Caco-2 (cell line): ENCODE data around the gene ABCG4. TPM values are rescaled to one million over a fixed set of nuclear protein-coding genes. Genes with fewer than 3 reads are reported as not detected.

Source experiments
- BruUV-seq: library from RNA; stranded (reverse); fragments of 400-500 nt; replicated peaks from 2 replicates; lab custom pipeline; 2021; lab: Mats Ljungman, UMichigan
- CTCF ChIA-PET: fragments of 300-600 bp; sonication (Branson Sonifier 250); formaldehyde crosslinking; loops from one replicate; lab custom pipeline; 2022; ENCODE audit warnings: antibody characterized with exemption; lab: Charles Lee
- POLR2A ChIA-PET: fragments of 300-600 bp; sonication (Branson Sonifier 250); formaldehyde crosslinking; loops from one replicate; lab custom pipeline; 2022; ENCODE audit warnings: antibody characterized with exemption; lab: Charles Lee
- DNase-seq, 2 experiments: peaks; one replicate each; pipeline versions ENCODE4 v3.0.0 to v3.0.0-alpha.2; 2020 to 2022
- H3K27me3 ChIP-seq: replicated peaks from 2 replicates; pipeline ENCODE4 v1.6.0; 2011; ENCODE audit warnings: low read length; ENCODE audit not compliant: control insufficient read depth, insufficient read depth
- H3K36me3 ChIP-seq: 2 replicates; pipeline ENCODE4 v1.5.1; 2011; ENCODE audit warnings: low read length; ENCODE audit not compliant: control insufficient read depth, insufficient read depth
- H3K4me1 ChIP-seq: fragments of 250-450 bp; sonication (Bioruptor Pico); 2 replicates; pipeline ENCODE4 v1.5.1; 2020; ENCODE audit warnings: mild to moderate bottlenecking
- H3K4me3 ChIP-seq: 2 replicates; pipeline ENCODE4 v1.5.1; 2011; ENCODE audit warnings: low read depth, mild to moderate bottlenecking, control low read depth, low read length
- H3K9me3 ChIP-seq: fragments of 250-450 bp; sonication (Bioruptor Pico); 2 replicates; pipeline ENCODE4 v1.5.1; 2020; ENCODE audit warnings: mild to moderate bottlenecking, moderate library complexity
- H3K27ac Mint-ChIP-seq: one replicate; pipeline ENCODE4 v1.8.0; 2022; ENCODE audit warnings: mixed read lengths; ENCODE audit not compliant: unreplicated experiment
- H3K27me3 Mint-ChIP-seq: one replicate; pipeline ENCODE4 v1.8.0; 2022; ENCODE audit warnings: mixed read lengths; ENCODE audit not compliant: insufficient read depth, unreplicated experiment
- H3K36me3 Mint-ChIP-seq: one replicate; pipeline ENCODE4 v1.8.0; 2022; ENCODE audit warnings: mild to moderate bottlenecking, mixed read lengths; ENCODE audit not compliant: insufficient read depth, unreplicated experiment
- H3K4me1 Mint-ChIP-seq: one replicate; pipeline ENCODE4 v1.8.0; 2022; ENCODE audit warnings: low read depth, mixed read lengths; ENCODE audit not compliant: unreplicated experiment
- H3K4me3 Mint-ChIP-seq: one replicate; pipeline ENCODE4 v1.8.0; 2022; ENCODE audit warnings: mild to moderate bottlenecking, moderate library complexity, mixed read lengths; ENCODE audit not compliant: unreplicated experiment
- H3K9me3 Mint-ChIP-seq: one replicate; pipeline ENCODE4 v1.8.0; 2022; ENCODE audit warnings: mixed read lengths; ENCODE audit not compliant: unreplicated experiment
- CTCF ChIP-seq, 2 experiments: fragments of 200-600 bp in 1 of 2; IDR thresholded peaks; 1 replicate in 1 of 2; 2 replicates in 1 of 2; pipeline versions ENCODE4 v1.5.1 to v1.8.0; 2011 to 2022; ENCODE audit warnings: antibody characterized with exemption in 1 of 2, control low read depth in 1 of 2, inconsistent platforms in 1 of 2, low read depth in 1 of 2, low read length in 1 of 2, mild to moderate bottlenecking in 1 of 2, moderate library complexity in 1 of 2; ENCODE audit not compliant: insufficient read depth in 1 of 2, severe bottlenecking in 1 of 2, unreplicated experiment in 1 of 2
- intact Hi-C: fragments of 100-400 bp; cut with micrococcal nuclease; formaldehyde crosslinking; loops from one replicate; pipeline ENCODE4 v1.10.0; 2022; ENCODE audit not compliant: unreplicated experiment
- total RNA-seq: library from RNA; stranded (reverse); gene quantifications from 2 replicates; pipeline ENCODE4 v1.2.3, GENCODE V29; 2022

Gene ABCG4
- total RNA-seq, 1 experiment from 2014 or later: 0.18 TPM

GRCh38 chr11:119121008-119121810 is 27.6 kb upstream of the ABCG4 start, which contains the start of gene HINFP:
Gene HINFP (plus strand): TSS chr11:119121580. CDS start chr11:119126945, 5,365 bp downstream.
- H3K36me3 ChIP-seq: peaks cover 5% of the 10 kb centered on the region; the same call in 1 of the 2 replicates
- peak within 1 kb of the TSS; percentile 90 for H3K27ac Mint-ChIP-seq
- H3K4me1 Mint-ChIP-seq: peaks cover 18% of the 10 kb centered on the region
- BruUV-seq: no TSS peak
- CTCF ChIA-PET: interaction anchor here (0.6 to 2.4 kb wide), 23 partner anchors 14 to 826 kb away, joined by 3 to 19 read pairs (median 6); partner anchors contain the start of genes C1QTNF5, C2CD2L, CBL and DPAGT1
- intact Hi-C loops: loop anchor here (1.0 kb wide), 3 partner anchors 14 to 26 kb away; partner anchors contain the start of genes C2CD2L and DPAGT1
- no peak for TF ChIP-seq CTCF (IDR thresholded peaks at IDR 0.05; ENCODE audit: insufficient read depth in 1 of 2, low read depth in 1 of 2, low read length in 1 of 2, severe bottlenecking in 1 of 2, unreplicated experiment in 1 of 2)
- POLR2A ChIA-PET: interaction anchor here (0.5 to 2.4 kb wide), 24 partner anchors 10 to 869 kb away, joined by 3 to 71 read pairs (median 4); partner anchors contain the start of genes C2CD2L, CBL, DDX6 and DPAGT1
- peaks cover 18% of the 10 kb centered on the region for H3K4me1 ChIP-seq
- peak within 1 kb of the TSS; percentile 88 for H3K4me3 Mint-ChIP-seq
- peak within 1 kb of the TSS; percentile 84 for H3K4me3 ChIP-seq
- no peaks in the 10 kb centered on the region for H3K27me3 Mint-ChIP-seq
- H3K36me3 Mint-ChIP-seq: peaks cover 32% of the 10 kb centered on the region
- H3K27me3 ChIP-seq: no peaks in the 10 kb centered on the region
- no peaks in the 10 kb centered on the region for H3K9me3 Mint-ChIP-seq
- no peaks in the 10 kb centered on the region for H3K9me3 ChIP-seq
- peak; percentile 100 for DNase-seq

- Histone ChIP-seq H3K4me3 (peak overlapping the region; percentile 84), H3K27me3 (no peaks in the 10 kb centered on the region), H3K36me3 (peaks cover 5% of the 10 kb centered on the region; the same call in 1 of the 2 replicates), H3K4me1 (peaks cover 18% of the 10 kb centered on the region), H3K9me3 (no peaks in the 10 kb centered on the region)
- peak overlapping the region; percentile 88 for H3K4me3 Mint-ChIP-seq
- peak overlapping the region; percentile 90 for H3K27ac Mint-ChIP-seq
- no peak for TF ChIP-seq CTCF (IDR thresholded peaks at IDR 0.05; ENCODE audit: insufficient read depth in 1 of 2, low read depth in 1 of 2, low read length in 1 of 2, severe bottlenecking in 1 of 2, unreplicated experiment in 1 of 2)
- H3K9me3 Mint-ChIP-seq: no peaks in the 10 kb centered on the region
- ChIA-PET CTCF (interaction anchor here (0.6 to 2.4 kb wide), 23 partner anchors 13 to 826 kb away, joined by 3 to 19 read pairs (median 4); partner anchors contain the start of genes C1QTNF5, C2CD2L, CBL and DPAGT1), POLR2A (interaction anchor here (0.5 to 2.4 kb wide), 23 partner anchors 10 to 870 kb away, joined by 3 to 71 read pairs (median 4); partner anchors contain the start of genes C2CD2L, CBL, DDX6 and DPAGT1)
- H3K36me3 Mint-ChIP-seq: peaks cover 36% of the 10 kb centered on the region
- no peaks in the 10 kb centered on the region for H3K27me3 Mint-ChIP-seq
- DNase-seq: no peak
- TSS peak; percentile 78 for BruUV-seq
- peaks cover 21% of the 10 kb centered on the region for H3K4me1 Mint-ChIP-seq
- intact Hi-C loops: loop anchor here (1.0 kb wide), 3 partner anchors 14 to 26 kb away; partner anchors contain the start of genes C2CD2L and DPAGT1
Measured at GRCh38 chr11:119121811-119122124, 27.1 kb upstream of the ABCG4 start.

GRCh38 chr11:119125821-119126220 is 23.0 kb upstream of the ABCG4 start:
- Mint-ChIP-seq H3K4me1 (peaks cover 16% of the 10 kb centered on the region), H3K4me3 (no peak overlapping the region), H3K36me3 (peaks cover 66% of the 10 kb centered on the region), H3K9me3 (no peaks in the 10 kb centered on the region), H3K27me3 (no peaks in the 10 kb centered on the region), H3K27ac (no peak overlapping the region)
- Histone ChIP-seq H3K9me3 (no peaks in the 10 kb centered on the region), H3K4me3 (no peak overlapping the region), H3K36me3 (peaks cover 10% of the 10 kb centered on the region), H3K4me1 (peaks cover 14% of the 10 kb centered on the region), H3K27me3 (no peaks in the 10 kb centered on the region)
- intact Hi-C loops: no loop called here
- no TSS peak for BruUV-seq
- ChIA-PET POLR2A (interaction anchor here (0.6 to 1.0 kb wide), 2 partner anchors 24 to 86 kb away, joined by 5 to 6 read pairs; partner anchors contain the start of gene DPAGT1), CTCF (interaction anchor here (0.6 to 1.6 kb wide), 3 partner anchors 24 to 505 kb away, joined by 3 to 4 read pairs (median 3); no protein-coding TSS in a partner anchor)
- no peak for DNase-seq
- no peak for TF ChIP-seq CTCF (IDR thresholded peaks at IDR 0.05; ENCODE audit: insufficient read depth in 1 of 2, low read depth in 1 of 2, low read length in 1 of 2, severe bottlenecking in 1 of 2, unreplicated experiment in 1 of 2)
